Right lobe of liver (tissue), 6 donors: Measurements from ENCODE around the gene GPS1. TPM values are rescaled to one million over a fixed set of nuclear protein-coding genes. Genes with fewer than 3 reads are reported as not detected.

Source experiments
- ATAC-seq, 4 donors: fragments of 200-7000 bp; cut with Tn5 transposase; one replicate each; pipeline ENCODE4 v1.9.1; 2020; ENCODE audit warnings: mild to moderate bottlenecking in 4 of 4, moderate library complexity in 4 of 4
- DNase-seq, 3 donors: peaks; one replicate each; pipeline ENCODE4 v3.0.0-alpha.2; 2020
- H3K27ac ChIP-seq, 3 donors: fragments of 200-600 bp; one replicate each; pipeline ENCODE4 v1.8.0; 2022
- H3K27me3 ChIP-seq, 2 donors: fragments of 200-600 bp; one replicate each; pipeline ENCODE4 v1.8.0; 2022
- H3K36me3 ChIP-seq, 4 donors: fragments of 200-600 bp; sonication (generic) in 1 of 4; one replicate each; pipeline versions ENCODE4 v1.5.1 to v1.8.0; 2017 to 2022; ENCODE audit warnings: control low read depth in 1 of 4
- H3K4me1 ChIP-seq, 4 donors: fragments of 200-600 bp; sonication (generic) in 1 of 4; one replicate each; pipeline versions ENCODE4 v1.5.1 to v1.8.0; 2017 to 2022; ENCODE audit warnings: control low read depth in 1 of 4
- H3K4me3 ChIP-seq, 3 donors: fragments of 200-600 bp; one replicate each; pipeline ENCODE4 v1.8.0; 2022
- H3K9me3 ChIP-seq, 4 donors: fragments of 200-600 bp; sonication (generic) in 1 of 4; one replicate each; pipeline versions ENCODE4 v1.5.1 to v1.8.0; 2017 to 2022; ENCODE audit warnings: control low read depth in 1 of 4
- POLR2A ChIP-seq: fragments of 450-650 bp; IDR thresholded peaks from one replicate; pipeline ENCODE4 v1.6.1; 2017; ENCODE audit warnings: antibody characterized with exemption, mild to moderate bottlenecking
- WGBS: methylation state at CpG from one replicate; pipeline ENCODE4 v1.1.6; 2018; ENCODE audit warnings: low coverage, low lambda C conversion rate; ENCODE audit not compliant: insufficient coverage; ENCODE audit errors: missing lambda C conversion rate; 5-methylcytosine and 5-hydroxymethylcytosine counted together
- intact Hi-C, 2 donors: fragments of 100-400 bp; cut with DNase I; formaldehyde crosslinking; loops; one replicate each; pipeline versions ENCODE4 v1.11.2 to v1.14.1; 2022
- total RNA-seq, 6 experiments: library from RNA; depleted of rRNA in 2 of 6; stranded (reverse); fragments of >200 nt in 2 of 6; fragmentation: NEBNext Ultra II Directional in 3 of 6; extraction: Animal tissue kit (Norgen Biotek cat#: 25700) in 3 of 6; gene quantifications; one replicate each; pipeline versions ENCODE4 v1.1.0 to v1.2.4, GENCODE V29; 2016 to 2023
- TF ChIP-seq, protein P1 (sequence below), 4 donors: fragments of 200-600 bp in 3 of 4; fragments of 450-650 bp in 1 of 4; IDR thresholded peaks; one replicate each; pipeline versions ENCODE4 v1.5.1 to v1.8.0; 2016 to 2022; ENCODE audit warnings: antibody characterized with exemption in 4 of 4, mild to moderate bottlenecking in 2 of 4
- donor health status: DM: no; HTN: yes; CAD: no.
- donor health status: DM: no; HTN: no; CAD: no.
- donor health status: DM: no; HTN: no; CAD: no.
- donor health status: DM: no; HTN: yes; CAD: no.
- donor health status: DM: no; HTN: yes; CAD: no.

GPS1 gene
- total RNA-seq, 6 experiments from 2014 or later = 46.5 to 93.5 (median 62.1) TPM

GRCh38 chr17:82024859-82025258 lies 26.8 kb upstream of the GPS1 start:
- intact Hi-C loops = no loop called here
- DNase-seq (no peak), ATAC-seq (no peak)
- Histone ChIP-seq H3K4me1 (peaks cover 0 to 36% (median 17%) of the 10 kb centered on the region in 4 donors), H3K36me3 (no peaks in the 10 kb centered on the region), H3K27me3 (no peaks in the 10 kb centered on the region), H3K27ac (no peak overlapping the region), H3K9me3 (no peaks in the 10 kb centered on the region), H3K4me3 (no peak overlapping the region)
- no peak for TF ChIP-seq POLR2A
- TF ChIP-seq, protein P1, sequence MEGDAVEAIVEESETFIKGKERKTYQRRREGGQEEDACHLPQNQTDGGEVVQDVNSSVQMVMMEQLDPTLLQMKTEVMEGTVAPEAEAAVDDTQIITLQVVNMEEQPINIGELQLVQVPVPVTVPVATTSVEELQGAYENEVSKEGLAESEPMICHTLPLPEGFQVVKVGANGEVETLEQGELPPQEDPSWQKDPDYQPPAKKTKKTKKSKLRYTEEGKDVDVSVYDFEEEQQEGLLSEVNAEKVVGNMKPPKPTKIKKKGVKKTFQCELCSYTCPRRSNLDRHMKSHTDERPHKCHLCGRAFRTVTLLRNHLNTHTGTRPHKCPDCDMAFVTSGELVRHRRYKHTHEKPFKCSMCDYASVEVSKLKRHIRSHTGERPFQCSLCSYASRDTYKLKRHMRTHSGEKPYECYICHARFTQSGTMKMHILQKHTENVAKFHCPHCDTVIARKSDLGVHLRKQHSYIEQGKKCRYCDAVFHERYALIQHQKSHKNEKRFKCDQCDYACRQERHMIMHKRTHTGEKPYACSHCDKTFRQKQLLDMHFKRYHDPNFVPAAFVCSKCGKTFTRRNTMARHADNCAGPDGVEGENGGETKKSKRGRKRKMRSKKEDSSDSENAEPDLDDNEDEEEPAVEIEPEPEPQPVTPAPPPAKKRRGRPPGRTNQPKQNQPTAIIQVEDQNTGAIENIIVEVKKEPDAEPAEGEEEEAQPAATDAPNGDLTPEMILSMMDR (IDR thresholded peaks at IDR 0.05) = no peak
- no CpG with 5 or more reads among the region's 17 CpGs for WGBS

DNA sequence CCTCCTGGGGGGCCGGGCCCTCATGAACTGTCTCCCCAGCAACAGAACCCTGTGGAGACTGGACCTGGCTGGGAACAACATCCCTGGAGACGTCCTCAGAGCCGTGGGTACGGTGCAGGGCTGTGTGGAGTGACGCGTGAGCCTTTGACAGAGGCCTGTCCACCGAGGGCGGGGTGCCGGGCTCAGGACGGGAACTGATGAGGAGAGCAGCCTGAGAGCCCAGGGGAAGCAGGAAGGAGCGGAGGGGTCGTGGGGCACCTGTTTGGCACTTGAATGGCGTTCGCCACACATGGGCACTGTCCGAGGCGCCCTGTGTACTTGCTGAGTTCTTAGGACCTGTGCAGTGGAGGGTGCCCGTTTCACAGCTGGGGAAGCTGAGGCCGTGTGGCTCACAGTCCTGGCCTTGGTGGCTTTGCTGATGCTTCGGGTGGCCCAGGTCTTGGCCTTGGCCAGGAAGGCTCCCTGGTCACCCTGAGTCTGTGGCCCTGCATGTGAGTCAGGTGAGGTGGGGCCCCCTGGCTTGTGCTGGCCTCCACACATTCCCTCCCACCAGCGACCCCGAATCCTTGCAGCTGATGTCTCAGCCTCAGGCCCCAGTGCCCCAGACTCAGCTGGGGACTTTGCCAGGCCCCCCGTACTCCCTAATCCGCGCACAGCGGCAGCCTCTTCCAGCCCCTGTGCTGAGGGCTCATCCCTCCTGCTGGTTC lies 26.1 kb upstream of the GPS1 start:
- Histone ChIP-seq H3K27me3 (no peaks in the 10 kb centered on the region), H3K36me3 (no peaks in the 10 kb centered on the region), H3K4me1 (peaks cover 0 to 43% (median 20%) of the 10 kb centered on the region in 4 donors), H3K4me3 (no peak overlapping the region), H3K9me3 (no peaks in the 10 kb centered on the region), H3K27ac (peak overlapping the region in 2 of 3 donors; percentile 67 to 80)
- no peak for TF ChIP-seq POLR2A
- TF ChIP-seq, protein P1 (IDR thresholded peaks at IDR 0.05) = no peak
- intact Hi-C loops = no loop called here
- no peak for ATAC-seq
- WGBS = 98% methylated on average over 8 of the region's 25 CpGs
- DNase-seq = no peak

DNA sequence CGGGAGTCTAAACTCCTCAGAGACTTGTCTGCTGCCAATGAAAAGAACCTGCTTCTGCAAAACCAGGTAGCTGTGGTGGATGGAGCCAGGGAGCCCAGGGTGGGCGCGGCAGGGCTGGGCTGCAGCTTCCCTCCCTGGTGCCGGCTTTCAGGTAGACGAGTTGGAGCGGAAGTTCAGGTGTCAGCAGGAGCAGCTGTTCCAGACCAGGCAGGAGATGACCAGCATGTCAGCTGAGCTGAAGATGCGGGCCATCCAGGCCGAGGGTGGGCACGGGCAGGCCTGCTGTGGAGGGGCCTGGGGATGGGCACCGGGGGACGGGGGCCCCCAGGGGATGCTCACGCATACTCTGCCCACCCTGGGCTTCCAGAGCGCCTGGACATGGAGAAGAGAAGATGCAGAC lies 23.5 kb upstream of the GPS1 start:
- ATAC-seq = no peak
- DNase-seq = no peak
- no peaks in the 10 kb centered on the region for H3K27me3 ChIP-seq
- intact Hi-C loops = no loop called here
- peaks cover 0 to 42% (median 19%) of the 10 kb centered on the region in 4 donors for H3K4me1 ChIP-seq
- 86% methylated on average over 1 of the region's 13 CpGs for WGBS
- no peak overlapping the region for H3K4me3 ChIP-seq
- H3K36me3 ChIP-seq = no peaks in the 10 kb centered on the region
- TF ChIP-seq, protein P1 (IDR thresholded peaks at IDR 0.05) = no peak
- no peak for TF ChIP-seq POLR2A
- no peak overlapping the region for H3K27ac ChIP-seq
- H3K9me3 ChIP-seq = no peaks in the 10 kb centered on the region

DNA sequence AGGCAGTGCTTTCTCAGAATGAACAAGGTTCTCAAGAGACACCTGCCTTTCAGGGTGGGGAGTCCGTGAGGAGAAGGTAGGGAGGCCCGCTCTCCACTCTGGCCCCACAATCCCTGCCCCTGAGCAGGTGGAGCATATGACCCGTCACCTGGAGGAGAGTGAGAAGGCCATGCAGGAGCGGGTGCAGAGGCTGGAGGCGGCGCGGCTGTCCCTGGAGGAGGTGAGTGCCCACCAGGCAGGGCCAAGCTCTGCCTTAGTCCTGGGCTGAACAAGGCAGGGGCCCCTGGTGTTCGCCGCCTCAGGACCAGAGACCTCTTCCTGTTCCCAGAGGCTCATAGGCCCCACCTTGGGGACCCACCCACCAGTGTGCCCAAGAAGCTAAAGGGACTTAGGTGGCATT lies 22.7 kb upstream of the GPS1 start:
- H3K36me3 ChIP-seq = no peaks in the 10 kb centered on the region
- 94% methylated on average over 3 of the region's 9 CpGs for WGBS
- intact Hi-C loops = no loop called here
- no peak for ATAC-seq
- no peak for DNase-seq
- H3K27ac ChIP-seq = no peak overlapping the region
- H3K27me3 ChIP-seq = no peaks in the 10 kb centered on the region
- TF ChIP-seq, protein P1 (IDR thresholded peaks at IDR 0.05) = no peak
- TF ChIP-seq POLR2A = no peak
- no peaks in the 10 kb centered on the region for H3K9me3 ChIP-seq
- peaks cover 0 to 36% (median 18%) of the 10 kb centered on the region in 4 donors for H3K4me1 ChIP-seq
- H3K4me3 ChIP-seq = no peak overlapping the region
